Measurements from ENCODE around the gene FBXO47. TPM values are rescaled to one million over a fixed set of nuclear protein-coding genes. Genes with fewer than 3 reads are reported as not detected.

Gene FBXO47
- total RNA-seq, 1 donor from 2014 or later, result 0.08 TPM

DNA sequence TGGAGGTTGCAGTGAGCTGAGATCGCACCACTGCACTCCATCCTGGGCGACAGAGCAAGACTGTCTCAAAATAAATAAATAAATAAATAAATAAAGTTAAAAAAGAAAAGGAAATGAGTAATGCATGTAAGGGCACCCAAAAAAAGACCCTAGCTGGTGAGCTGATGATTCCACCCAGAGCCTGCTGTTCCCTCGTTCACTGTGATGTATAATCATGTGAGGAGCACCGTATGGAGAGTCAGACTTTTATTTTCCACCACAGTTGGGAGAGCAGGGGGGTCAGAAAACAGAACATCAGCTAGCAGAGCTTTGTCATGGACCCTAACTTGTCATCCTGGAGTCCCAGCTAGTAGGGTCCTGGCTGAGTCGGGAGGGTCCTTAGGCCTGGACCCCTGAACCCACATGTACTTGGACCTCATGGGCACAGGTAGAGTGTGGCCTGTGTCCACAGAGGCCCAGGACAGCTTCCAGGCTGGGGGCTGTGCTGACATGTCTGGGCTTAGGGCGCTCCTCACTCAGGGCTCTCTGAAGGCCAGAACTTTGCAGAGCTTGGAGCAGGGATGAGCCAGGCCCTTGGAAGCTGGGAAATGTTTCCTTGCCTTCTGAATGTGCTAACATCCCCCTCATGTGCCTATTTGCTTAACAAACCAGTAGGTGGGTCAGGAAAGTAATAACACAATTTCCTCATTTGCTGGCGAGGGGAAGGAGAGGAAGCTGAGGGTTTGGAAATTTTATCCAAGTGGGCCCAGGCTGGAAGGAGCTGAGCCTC lies 60.6 kb downstream of the FBXO47 start:
- DNase-seq (ENCODE audit: low spot score), result no peak
- no peak for ATAC-seq

DNA sequence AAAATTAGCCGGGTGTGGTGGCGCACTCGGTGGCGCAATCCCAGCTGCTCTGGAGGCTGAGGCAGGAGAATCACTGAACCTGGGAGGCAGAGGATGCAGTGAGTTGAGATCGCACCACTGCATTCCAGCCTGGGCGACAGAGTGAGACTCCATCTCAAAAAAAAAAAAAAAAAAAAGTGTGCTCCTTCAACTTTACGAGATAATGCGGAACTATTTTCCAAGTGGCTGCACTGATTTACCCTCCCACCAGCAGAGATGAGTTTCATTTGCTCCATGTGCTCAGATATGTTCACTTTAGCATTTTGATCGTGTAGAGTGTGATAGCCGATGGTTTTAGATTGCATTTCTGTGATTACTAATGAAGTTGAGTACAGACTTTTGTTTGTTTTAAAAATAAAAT lies 61.8 kb downstream of the FBXO47 start:
- DNase-seq (ENCODE audit: low spot score), result no peak
- no peak for ATAC-seq

DNA sequence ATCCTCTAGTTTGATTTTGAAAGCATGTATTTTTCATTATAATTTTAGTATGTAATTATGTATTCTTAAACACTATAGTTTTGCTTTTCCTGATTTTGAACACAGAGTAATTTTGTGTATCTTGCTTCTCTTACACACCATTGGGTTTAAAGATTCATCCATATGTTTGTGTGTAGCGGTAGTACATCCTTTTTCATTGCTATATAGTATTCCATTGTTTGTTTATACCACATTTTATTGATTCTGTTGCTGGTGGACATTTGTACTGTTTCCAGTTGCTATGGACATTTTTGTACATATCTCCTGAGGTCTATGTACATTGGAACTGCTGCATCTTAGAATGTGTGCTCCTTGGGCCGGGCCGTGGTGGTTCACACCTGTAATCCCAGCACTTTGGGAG lies 62.3 kb downstream of the FBXO47 start:
- DNase-seq (ENCODE audit: low spot score), result no peak
- no peak for ATAC-seq

DNA sequence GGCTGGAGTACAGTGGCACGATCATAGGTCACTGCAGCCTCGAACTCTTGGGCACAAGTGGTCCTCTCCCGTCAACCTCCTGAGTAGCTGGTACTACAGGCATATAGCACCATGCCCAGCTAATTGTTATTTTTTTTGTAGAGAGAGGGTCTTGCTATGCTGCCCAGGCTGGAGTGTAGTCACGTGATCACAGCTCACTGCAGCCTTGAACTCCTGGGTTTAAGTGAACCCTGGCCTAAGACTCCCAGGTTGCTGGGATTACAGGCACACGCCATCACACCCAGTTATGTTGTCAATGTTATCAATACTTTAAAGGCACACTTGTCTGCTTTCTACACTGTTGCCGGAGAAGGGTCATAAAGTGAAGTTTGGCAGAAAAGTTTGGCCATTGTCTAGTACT lies 63.8 kb downstream of the FBXO47 start:
- no peak for ATAC-seq
- DNase-seq (ENCODE audit: low spot score), result no peak

DNA sequence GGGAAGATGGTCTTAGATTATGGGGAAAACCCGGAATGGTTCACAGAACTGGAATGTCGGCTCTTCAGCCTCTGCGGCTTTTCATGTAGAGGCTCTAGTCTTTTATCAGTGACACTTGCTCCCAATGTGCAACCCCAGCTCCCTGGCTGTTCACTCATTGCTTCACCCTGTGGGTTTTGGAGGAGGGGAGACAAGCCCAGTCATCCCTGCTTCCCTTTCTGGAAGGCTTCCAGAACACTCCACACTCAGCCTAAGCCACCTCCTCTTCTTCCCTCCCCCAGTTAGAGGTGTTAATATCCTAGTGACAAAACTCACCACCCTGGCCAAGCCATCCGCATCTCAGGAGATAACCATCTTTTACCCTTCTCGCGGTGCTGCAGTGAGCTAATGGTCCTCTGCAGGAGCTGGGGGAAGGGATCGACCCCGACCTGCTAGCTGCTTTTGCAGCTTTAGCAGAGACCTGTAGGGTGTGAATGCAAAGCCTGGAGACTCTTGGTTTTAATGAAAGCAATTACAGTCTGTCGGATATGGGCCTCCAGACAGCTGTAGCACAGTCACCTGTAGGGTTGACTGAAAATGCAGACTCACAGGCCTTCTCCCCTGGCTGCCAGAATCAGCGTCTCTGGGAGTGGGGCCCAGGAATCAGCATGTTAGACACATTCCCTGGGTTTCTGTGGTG lies 66.1 kb downstream of the FBXO47 start:
- DNase-seq (ENCODE audit: low spot score), result no peak

DNA sequence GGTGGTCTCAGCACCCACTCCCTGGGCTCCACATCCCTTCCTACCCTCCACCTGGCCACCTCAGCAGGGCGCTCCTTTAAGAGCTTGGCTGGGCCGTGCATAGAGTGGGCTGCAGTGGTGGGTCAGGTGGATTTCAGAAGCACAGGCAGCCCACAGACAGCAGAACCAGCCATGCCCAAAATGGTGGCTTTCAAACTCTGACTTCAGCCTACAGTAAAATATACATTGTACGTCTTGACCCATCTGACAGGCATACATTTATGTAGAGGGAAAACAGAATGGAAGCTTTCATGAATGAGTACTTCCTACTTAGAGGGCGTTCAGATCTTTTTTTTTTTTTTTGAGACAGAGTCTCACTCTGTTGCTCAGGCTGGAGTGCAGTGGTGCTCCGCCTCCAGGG lies 67.8 kb downstream of the FBXO47 start:
- no peak for ATAC-seq
- no peak for DNase-seq (ENCODE audit: low spot score)

More for the DNA sequence above, 66.1 kb downstream of the FBXO47 start:
- ATAC-seq, result peak; percentile 8

DNA sequence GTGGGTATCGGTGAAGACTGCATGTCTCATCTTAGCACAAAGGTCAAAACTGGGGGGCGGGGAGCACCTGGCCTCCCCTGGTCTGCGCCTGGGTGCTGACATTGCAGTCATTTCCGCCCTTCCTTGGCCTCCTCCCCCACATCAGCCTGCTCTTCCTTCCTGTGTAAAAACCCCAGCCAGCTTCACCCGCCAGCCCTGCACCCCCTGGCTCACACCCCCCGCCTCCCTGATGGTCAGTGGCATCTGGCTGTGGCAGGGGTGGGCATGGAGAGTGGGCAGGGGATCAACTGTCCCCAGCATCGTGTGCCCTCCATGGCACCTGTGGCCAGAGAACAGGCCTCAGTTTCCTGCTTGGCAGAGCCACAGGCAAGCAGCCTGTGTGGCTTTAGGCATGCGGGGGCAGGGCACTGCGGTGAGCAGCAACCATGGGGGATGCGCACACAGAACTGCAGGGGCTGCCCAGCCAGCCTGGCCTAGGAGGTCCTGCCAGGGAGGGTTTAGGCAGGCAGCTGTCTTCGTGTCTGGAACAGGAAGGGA lies 68.3 kb downstream of the FBXO47 start:
- DNase-seq (ENCODE audit: low spot score), result no peak
- no peak for ATAC-seq

DNA sequence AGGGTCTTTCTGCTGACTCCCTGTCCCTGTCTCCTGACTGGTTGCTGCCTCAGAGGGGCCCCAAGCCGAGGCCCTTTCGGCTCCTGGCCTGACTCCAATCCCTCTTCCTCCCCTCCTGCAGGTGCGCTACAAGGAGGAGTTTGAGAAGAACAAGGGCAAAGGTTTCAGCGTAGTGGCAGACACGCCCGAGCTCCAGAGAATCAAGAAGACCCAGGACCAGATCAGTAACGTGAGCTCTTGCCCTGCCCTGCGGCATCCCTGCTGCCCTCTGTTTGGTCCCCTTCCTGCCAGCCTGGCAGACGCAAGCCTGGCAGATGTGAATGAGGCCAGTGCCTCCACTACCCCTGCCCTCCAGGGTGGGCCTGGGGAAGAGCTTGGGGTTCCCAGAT lies 68.9 kb downstream of the FBXO47 start:
- ATAC-seq (no peak), DNase-seq (ENCODE audit: low spot score) (no peak)

DNA sequence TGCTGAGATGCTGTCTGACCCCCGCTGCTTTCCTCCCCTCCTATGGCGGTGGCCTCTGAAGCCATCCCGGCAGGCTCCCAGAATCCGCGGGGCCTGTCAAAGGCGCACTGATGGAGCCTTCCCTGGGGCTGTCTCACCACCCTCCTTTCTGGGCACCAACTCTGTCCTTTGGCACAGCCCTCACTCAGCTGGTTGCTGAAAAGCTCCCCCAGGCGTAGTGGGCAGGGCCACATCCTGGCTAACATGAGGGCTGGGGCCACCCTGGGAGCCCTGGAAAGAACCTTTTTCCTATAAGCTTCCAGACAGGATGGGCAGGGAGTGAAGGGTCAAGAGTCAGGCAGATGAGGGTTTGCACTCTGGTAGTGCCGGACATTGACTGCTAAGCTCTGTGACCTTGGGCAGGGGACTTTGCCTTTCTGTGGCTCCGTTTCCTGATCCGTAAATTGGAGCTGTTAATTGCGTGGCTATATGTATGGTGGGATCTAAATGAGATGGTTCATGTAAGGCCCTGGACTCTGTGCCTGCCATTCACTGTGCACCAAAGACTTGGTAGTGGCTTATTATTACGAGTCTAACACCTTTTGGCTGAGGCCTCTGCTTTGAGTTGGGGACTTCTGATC lies 69.4 kb downstream of the FBXO47 start:
- ATAC-seq (peak; percentile 46), DNase-seq (ENCODE audit: low spot score) (no peak)

DNA sequence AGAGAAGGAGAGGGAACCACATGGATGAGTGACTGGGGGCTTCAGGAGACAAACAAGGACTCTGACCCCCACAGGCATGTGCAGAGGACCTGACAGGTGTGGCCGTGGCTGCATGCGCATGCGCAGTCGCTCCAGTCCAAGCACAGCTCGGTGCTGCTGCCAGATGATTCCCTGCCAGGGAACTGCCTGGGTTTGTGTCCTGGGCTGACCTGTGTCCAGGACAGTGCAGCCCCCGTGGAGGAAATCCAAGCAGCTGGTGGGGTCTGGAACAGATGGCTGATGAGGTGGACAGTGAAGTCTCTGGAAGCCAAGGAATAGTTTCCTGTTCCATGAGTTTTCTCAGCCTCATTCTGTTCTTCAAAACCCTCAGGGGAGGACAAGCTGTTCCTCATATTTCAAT lies 70.0 kb downstream of the FBXO47 start:
- ATAC-seq (peak; percentile 73), DNase-seq (ENCODE audit: low spot score) (peak; percentile 91)

DNA sequence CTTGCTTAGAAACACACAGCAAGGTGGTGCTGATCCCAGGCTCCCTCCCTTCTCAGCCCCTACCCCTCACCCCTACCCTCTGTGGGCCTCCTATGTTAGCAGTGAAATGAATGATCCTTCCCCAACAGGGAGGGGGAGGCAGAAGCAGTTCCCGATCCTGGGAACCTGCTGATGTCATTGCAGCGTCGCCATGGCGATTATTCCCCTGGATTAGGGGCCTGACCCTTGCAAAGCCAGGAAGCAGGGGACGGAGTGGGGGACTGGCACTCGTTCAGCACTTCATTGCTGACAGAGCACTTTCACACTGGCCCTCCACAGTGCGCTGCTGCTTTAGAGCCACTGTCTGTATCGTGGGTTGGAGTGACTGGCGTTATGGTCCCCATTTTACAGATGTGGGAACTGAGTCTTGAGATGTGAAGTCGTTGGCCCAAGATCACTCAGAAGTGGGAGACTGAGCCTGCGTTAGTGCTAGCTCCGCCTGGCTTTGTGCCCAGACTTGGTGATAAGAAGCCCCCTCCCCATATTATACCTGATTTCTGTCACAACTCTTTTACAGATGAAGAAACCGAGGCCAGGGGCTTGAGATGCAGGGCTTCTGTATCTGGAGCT lies 70.8 kb downstream of the FBXO47 start:
- ATAC-seq (peak; percentile 7), DNase-seq (ENCODE audit: low spot score) (no peak)

DNA sequence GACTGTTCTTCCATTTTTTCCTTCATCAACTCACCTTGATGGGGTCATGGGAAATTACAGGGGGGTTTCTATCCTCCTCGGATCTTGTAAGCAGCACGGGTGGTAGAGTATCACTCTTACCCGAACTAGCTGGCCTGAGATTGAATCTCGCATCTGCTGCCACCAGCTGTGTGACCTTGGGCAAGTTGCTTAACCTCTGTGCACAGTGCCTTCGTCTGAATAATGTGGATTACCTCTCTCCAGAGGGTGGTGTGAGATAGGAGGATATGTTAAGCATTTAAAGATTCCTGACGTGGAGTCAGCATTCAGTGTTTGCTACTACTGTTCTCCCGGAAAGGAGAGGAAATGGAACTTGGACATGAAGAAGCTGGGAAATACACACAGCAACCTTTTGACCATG lies 72.9 kb downstream of the FBXO47 start:
- ATAC-seq (peak; percentile 2), DNase-seq (ENCODE audit: low spot score) (no peak)

DNA sequence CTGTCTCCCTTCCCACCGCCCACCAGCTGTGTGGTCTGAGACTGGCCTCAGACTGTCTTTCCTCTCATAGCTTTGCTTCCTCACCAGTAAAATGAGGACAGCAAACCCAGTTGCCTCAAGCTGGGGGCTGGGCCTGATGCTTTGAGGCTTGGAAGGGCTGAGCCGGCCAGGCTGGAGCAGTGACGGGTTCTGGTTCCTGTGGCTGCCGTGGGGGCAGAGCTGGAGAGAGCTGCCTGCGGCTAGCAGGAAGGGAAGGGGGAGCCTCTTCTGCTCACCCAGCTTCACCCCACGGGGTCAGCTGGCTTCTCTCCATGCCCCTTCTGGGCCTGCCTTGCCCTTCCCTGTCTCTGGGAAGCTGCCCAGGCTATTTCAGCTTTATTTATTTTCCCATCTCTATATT lies 73.6 kb downstream of the FBXO47 start:
- ATAC-seq, result peak; percentile 50

DNA sequence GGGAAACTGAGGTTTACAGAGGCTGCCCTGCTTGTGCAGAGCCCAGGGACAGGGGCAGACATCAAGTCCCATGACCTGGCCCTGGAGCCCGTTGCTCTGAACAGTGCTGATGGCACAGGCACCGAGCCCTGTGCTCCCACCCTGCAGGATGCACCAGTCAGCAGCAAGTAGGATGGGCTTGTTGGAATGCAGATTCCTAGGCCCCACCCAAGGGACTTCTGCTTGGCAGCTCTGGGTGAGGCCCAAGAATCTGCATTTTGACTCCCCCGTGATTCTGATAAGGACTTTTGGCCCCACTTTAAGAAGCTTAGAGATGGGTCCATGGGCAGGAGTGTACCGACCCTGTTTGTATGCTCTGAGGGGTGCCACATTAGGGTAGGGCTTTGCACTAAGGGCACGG lies 74.1 kb downstream of the FBXO47 start:
- no peak for ATAC-seq

More for the DNA sequence above, 73.6 kb downstream of the FBXO47 start:
- DNase-seq (ENCODE audit: low spot score), result peak; percentile 70

DNA sequence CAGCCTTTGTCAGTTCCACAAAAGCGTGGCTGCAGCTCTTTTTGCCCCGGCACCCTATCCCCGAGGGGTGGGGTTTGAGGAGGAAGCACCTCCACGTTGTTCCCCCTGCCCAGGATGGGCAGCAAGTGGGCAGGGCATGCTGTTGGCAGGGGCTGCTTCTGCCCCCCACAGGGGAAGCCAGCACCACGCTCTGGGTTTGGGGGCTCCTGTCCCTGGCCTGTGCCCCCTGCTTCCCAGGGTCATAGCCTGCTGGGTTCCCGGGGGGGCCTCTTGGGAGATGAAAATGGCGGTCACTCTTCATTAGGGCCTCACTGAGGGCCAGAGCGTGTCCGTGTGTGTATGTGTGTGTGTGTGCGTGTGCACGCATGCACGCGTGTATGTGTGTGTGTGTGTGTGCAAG lies 74.6 kb downstream of the FBXO47 start:
- ATAC-seq (no peak), DNase-seq (ENCODE audit: low spot score) (no peak)

More for the DNA sequence above, 74.1 kb downstream of the FBXO47 start:
- no peak for DNase-seq (ENCODE audit: low spot score)

DNA sequence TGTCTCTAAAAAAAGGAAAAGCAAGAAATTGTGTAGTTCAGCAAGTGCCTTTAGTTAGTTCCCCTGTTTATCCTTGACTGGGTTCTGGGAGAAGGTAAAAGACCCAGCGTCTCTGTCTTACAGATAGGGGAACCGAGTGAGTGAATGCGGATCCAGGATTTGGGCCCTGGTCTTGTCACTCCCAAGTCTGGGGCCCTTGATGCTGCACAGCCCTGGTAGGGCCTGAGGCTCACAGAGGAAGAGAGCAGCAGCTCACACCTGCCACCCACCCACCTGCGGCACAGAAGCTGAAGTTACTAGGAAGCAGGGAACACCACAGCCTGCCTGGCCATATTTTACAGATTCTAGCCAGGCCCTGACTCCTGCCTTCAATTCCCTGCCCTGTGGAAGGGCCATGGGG lies 75.1 kb downstream of the FBXO47 start:
- ATAC-seq (no peak), DNase-seq (ENCODE audit: low spot score) (no peak)

DNA sequence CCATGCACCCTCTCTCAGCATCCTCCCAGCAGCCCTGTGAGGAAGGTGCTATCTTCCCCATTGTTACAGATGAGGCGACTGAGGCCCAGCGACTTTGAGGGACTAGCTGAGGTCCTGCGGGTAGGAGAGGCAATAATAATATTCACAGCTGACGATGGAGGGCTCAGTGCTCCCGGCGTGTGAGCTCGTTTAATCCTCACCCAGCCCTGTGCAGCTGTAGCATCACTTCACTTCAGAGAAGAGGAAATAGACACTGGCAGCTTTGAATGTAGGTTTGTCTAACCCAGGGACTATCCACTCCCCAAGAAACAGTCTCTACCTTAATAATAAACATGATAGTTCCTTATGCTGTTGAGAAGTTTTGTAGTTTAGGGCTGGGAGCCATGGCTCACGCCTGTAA lies 75.8 kb downstream of the FBXO47 start:
- DNase-seq (ENCODE audit: low spot score) (no peak), ATAC-seq (no peak)

DNA sequence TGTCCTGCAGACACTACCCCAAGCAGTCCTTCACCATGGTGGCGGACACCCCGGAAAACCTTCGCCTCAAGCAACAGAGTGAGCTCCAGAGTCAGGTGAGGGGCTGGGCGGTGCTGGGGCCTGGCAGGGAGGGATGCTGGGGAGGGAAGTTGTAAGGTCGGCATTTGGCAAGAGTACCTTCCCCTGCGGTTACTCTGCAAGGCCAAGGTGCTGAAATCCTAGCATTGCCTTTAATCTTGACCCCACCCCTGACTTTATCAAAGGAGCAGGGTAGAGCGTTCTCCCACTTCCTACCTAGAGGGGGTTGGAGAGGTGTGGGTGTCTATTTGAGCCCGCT lies 76.8 kb downstream of the FBXO47 start:
- DNase-seq (ENCODE audit: low spot score) (no peak), ATAC-seq (no peak)

DNA sequence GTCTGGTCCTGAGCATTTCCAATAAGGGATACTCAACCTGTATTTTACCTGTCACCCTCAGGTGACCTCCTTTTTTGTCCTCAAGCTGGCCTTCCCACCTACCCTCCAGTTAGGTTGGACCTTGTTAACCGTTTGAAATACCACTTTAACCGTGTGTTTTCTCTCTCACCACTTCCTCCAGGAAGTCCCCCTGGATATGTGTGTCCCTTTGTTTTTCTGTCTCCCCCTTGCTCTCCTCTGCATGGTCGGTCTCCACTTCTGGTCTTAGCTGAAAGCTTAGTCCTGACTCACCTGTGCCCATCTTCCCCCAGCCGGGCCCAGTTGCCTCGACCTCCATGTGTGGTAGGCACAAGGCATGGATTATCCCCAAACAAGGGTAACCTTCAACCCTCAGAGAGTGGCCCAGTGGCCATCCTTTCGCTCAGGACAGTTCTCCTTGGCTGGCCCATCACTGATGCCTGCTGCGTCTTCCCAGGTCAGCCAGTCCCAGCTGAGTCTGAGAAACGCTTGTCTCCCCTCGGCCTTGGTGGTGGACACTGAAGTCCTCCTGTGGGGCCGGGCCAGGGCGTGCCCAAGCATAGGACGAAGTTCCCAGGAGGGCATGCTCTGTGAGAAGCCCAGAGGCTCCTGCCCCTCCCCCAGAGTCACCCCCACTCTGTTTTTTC lies 77.3 kb downstream of the FBXO47 start:
- DNase-seq (ENCODE audit: low spot score) (no peak), ATAC-seq (no peak)

DNA sequence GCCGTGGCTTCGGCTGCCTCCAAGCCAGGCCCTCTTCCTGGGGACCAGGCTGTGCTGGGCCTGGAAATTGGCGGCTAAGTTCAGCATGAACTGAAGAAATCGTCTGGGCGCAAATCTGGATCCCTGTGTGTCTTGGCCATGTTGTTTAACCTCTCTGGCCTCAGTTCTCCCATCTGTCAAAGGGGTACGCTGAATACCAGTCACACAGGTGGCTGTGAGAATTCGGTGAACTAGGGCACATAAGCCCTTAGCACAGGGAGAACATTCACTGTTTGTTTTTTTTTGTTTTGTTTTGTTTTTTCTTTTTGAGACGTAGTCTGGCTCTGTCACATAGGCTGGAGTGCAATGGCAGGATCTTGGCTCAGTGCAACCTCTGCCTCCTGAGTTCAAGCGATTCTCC lies 78.4 kb downstream of the FBXO47 start:
- ATAC-seq, result no peak
- DNase-seq (ENCODE audit: low spot score), result no peak

DNA sequence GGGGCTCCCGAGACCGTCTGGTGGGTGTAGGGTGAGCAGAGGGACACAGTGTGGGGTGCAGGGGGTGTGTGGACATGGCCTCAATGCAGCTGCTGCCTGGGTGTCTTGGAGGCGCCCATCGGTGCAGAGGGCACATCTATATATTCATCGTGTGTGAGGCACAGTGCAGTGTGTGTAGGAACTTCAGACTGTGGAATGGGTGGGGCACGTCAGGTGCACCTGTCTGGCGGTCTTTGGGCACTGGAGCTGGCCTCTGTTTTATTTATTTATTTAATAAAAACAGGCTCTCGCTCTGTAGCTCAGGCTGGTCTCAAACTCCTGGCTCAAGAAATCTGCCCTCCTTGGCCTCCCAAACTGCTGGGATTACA lies 80.6 kb downstream of the FBXO47 start:
- no peak for ATAC-seq

More for the DNA sequence above, 80.6 kb downstream of the FBXO47 start:
- no peak for DNase-seq (ENCODE audit: low spot score)

Measured in left lobe of liver (tissue), 2 donors.